Fibroblast of pulmonary artery (primary cell): Measurements from ENCODE around the gene HOXB7.
A peak's percentile ranks its signal among the peaks of the same experiment; 100 is the strongest.

ENCODE experiments used
- DNase-seq: peaks from one replicate; pipeline ENCODE4 v3.0.0-alpha.2; 2010; ENCODE audit warnings: low read depth
- H3K4me3 ChIP-seq: replicated peaks from 2 replicates; pipeline ENCODE4 v1.5.1; 2011; ENCODE audit warnings: low read depth, mild to moderate bottlenecking, control low read depth, low read length, moderate library complexity
- TF ChIP-seq, protein P1 (sequence below): IDR thresholded peaks from 2 replicates; pipeline ENCODE4 v1.5.1; 2011; ENCODE audit warnings: mild to moderate bottlenecking, control low read depth, low read length, inconsistent platforms; ENCODE audit errors: missing control alignments

HOXB7 gene

DNA sequence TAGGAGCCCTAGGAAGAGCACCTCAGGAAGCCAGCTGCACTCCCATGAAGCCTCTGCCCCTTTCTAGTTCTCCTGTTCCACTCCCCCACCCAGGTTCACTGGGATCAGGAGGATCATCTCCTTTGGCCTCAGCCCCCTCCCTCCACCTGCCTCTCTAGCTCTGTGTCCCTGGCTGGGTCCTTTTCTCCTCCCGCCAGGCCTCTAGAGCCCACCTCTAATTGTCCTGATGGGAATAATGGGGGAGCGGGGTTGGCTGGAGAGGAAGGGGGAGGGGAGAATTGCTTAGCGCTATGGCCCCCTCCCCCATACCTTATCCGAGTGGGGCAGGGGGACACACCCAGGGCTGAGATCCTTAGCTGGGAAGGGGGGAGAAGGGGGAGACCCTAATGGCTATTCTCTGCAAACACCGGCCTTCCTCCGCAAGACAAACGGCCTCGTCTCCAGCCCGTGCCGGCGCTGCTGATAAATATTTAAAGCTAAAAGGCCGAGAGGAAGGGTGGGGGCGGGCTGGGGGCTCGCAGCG, 997 bp downstream of the HOXB7 start:
- peak overlapping the region; percentile 41 for H3K4me3 ChIP-seq
- DNase-seq: no peak
- TF ChIP-seq, protein P1, sequence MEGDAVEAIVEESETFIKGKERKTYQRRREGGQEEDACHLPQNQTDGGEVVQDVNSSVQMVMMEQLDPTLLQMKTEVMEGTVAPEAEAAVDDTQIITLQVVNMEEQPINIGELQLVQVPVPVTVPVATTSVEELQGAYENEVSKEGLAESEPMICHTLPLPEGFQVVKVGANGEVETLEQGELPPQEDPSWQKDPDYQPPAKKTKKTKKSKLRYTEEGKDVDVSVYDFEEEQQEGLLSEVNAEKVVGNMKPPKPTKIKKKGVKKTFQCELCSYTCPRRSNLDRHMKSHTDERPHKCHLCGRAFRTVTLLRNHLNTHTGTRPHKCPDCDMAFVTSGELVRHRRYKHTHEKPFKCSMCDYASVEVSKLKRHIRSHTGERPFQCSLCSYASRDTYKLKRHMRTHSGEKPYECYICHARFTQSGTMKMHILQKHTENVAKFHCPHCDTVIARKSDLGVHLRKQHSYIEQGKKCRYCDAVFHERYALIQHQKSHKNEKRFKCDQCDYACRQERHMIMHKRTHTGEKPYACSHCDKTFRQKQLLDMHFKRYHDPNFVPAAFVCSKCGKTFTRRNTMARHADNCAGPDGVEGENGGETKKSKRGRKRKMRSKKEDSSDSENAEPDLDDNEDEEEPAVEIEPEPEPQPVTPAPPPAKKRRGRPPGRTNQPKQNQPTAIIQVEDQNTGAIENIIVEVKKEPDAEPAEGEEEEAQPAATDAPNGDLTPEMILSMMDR: no peak

DNA sequence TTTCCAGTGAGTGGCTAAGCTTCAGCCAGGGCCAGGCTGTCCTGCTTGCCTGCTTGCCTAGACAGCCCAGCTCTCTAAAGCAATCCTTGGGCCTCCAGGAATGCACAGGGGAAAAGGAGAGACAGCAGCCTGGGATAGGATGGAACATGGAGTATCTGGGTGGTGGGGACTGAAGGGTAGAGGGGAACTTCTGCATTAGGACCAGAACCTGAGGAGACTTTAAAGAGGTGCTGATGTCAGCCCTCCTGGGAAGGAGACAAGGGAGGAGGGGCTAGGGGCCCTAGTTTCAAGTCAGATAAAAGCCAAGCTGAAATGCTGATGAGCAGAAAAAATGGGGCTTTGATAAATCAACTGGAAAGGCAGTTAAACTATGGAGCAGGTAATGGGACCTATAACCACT, 1.8 kb downstream of the HOXB7 start:
- TF ChIP-seq, protein P1: no peak
- no peak for DNase-seq
- H3K4me3 ChIP-seq: no peak overlapping the region

DNA sequence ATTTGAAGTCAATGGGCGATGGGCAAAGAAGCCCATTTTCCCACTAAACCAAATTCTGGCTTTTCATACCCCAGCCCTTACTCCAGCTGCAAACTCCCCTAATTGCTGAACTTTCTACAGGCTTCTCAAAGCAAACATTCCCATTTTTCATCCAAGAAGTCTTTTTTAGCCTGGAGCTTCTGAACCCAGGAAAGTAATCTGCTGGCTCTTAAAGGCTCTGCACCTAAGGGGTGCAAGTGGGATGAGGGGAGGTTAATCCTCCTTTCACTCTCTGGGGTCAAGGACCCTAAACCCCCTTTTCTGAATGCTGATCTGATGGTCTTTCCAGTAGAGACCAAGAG, 2.4 kb downstream of the HOXB7 start:
- no peak overlapping the region for H3K4me3 ChIP-seq

DNA sequence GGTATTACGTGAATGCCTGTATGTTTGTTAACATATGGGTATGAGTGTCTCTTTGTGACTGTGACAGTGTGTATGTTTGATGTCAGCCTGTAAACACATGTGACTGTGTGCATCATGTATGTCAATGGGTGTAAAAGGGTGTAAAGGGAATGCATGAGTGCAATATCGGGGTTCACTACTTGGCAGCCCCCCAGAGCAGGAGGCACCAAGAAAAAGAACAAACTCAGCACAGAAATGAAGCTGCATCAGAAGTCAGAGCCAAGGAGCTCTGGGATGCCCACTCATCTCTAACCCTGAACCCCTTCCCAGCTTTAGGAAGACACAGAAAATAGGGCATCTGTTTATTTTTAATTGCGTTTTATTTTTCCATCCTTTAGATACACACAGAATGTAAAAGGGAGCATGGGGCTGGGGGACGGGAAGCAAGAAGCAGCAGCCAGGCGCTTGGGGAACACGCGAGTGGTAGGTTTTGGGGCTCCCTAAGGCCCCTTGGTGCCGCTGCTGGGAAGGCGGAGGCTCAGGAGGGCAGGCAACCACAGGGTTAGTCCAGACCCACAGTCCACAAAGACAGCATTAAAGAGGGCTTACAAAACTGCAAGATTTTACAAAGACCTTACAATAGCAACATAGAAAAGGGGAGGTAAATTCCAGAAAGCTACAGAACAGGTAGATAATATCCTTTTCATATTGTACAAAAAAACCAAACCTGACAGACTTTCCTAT, 3.8 kb downstream of the HOXB7 start:
- no peak overlapping the region for H3K4me3 ChIP-seq

More for the DNA sequence above, 2.4 kb downstream of the HOXB7 start:
- TF ChIP-seq, protein P1: no peak
- no peak for DNase-seq

DNA sequence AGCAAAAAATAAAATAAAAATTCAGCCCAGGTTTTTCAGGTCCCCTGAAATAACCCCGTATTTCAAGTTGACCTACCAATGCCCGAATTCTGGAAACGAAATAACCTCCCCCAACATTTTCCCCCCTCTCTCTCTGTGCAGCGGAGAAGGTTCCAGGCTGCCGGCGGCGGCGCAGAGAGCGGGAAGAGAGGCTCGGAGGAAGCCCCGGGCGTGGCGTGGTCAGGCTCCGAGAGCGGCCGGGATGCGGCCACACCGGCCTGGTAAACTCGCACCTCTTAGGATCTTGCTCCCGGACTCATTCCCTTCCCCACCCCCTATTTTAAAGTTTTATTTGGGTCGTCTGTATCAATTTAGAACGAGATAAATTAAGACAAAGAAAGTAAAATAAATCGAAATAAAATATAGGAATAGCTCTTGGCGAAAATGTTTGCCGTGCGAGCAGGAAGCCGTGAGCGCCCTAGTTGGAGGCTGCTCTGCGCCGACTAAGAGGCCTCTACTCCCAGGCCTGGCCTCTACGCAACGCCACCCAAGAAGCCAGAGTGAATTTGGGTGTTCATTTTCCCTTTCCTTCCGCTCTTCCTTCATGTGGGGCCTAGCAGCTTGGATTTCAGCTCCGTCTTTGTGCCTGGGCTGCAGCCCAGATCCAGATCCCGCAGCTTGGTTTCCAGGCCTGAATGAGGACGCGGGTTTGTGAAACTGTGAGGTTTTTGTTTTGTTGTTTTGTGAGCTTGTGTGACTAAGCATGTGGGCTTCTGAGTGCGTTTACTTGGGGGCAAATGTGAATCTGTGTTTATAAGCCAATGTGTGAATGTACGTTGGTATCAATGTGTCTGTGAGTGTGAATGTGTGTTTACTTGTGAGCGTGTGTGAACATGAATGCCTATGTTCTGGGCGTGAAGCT, 4.6 kb downstream of the HOXB7 start:
- no peak overlapping the region for H3K4me3 ChIP-seq
- TF ChIP-seq, protein P1: no peak
- DNase-seq: no peak

More for the DNA sequence above, 3.8 kb downstream of the HOXB7 start:
- TF ChIP-seq, protein P1: no peak
- DNase-seq: no peak

DNA sequence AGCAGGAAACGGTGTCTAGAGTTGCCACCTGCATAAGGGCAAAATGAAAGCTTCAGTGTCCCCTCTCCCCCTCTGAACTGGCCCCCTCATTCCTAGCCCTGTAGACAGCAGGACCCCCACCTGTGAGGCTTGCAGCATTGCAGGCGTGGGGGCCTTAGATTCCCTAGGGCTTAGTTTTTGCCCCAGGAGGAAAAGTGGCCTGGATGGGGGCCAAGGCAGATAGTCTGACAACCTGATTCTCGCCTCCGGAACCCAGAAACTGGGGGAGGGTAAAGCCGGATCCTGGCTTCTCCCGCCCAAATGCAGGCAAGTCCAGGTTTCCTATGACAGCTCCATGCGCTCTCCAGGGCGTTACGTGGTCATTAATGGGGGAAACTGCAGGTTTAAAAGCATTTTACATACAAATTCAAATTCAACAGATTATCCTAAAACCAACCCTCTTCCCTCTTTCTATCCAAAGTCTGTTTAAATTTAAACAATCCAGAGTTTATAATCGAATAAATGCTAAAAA, 5.4 kb downstream of the HOXB7 start:
- H3K4me3 ChIP-seq: no peak overlapping the region
- TF ChIP-seq, protein P1: no peak
- no peak for DNase-seq
